Amniotic epithelial cell (primary cell): ENCODE measurements around the gene PPP3CA.
A peak's percentile ranks its signal among the peaks of the same experiment; 100 is the strongest.
"Not testable (repeated sequence)": the region's sequence is repeated elsewhere in the genome, so short reads cannot be mapped to it uniquely, and the experiment has no call there.

Experiments
- DNase-seq: peaks from one replicate; pipeline ENCODE4 v3.0.0-alpha.2; 2010; ENCODE audit warnings: low read depth

Gene PPP3CA

DNA sequence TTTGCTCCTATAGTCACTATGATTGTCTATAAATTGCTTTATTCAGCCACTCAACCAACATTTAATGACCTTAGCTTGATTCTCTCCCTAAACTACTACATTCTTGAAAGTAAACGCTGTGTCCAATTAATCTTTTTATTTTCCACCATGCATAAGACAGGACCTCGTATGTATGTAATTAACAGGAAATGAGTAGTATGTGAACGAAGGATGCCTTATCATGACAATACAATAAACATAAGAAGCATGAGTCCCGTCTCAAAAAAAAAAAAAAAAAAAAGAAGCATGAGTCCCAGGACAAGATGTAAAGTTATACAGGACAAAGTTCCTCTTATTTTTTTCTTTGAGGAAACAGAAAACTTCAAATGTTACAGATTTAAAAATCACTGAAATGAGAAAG lies 92.5 kb downstream of the PPP3CA start:
- no peak for DNase-seq

DNA sequence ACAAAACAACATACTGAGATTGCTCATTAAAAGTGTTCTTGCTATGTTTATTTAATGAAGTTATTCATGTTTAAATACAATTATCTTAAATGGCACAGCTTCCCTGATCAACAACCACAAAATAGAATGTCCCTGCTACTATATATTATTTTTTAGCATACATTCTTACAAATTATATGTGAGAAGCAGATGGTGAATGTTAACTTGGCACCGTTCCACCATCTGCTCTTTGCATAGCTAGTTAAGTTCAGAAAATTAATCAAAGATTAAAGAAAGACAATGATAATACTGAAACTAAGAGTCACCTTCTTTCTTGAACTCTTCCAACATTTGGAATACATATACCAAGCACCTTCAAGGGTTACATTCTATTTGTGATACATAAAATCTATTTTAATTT lies 94.2 kb downstream of the PPP3CA start:
- no peak for DNase-seq

GRCh38 chr4:101252721-101253120 lies 94.6 kb downstream of the PPP3CA start:
- no peak for DNase-seq

GRCh38 chr4:101251261-101251660 lies 96.1 kb downstream of the PPP3CA start:
- DNase-seq = no peak

DNA sequence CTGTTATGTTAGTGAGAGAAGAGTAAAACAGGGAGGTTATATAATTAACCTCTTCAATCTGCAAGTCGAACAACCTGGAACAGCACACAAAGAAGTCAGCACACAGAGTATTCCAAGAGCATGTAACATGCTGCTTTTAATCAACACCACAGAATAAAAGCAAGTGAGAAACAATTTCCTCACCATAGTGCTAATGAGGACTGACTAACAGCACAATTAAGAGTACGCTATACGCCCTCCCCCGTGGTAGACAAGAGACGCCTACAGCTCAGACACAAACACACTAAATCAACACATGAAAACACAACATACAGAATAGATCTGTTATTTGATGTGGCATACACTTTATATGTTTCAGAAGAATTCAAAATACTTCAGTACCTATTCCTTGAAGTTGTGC lies 103.0 kb downstream of the PPP3CA start:
- DNase-seq = no peak

DNA sequence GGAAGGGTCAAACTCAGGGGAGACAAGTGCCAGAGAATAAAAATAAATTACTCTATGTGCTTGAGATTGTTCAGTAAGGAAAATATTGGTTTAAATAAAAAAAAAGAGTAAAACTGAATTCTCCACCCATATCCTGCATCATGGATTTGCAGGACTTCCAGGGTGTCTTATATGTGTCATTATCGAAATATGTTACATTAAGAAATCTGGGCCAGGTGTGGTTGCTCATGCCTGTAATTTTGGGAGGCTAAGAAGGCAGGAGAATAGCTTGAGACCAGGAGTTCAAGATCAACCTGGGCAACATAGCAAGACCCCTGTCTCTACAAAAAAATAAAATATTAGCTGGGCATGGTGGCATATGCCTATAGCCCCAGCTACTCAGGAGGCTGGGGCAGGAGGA lies 104.9 kb downstream of the PPP3CA start:
- DNase-seq = no peak

GRCh38 chr4:101240099-101240498 lies 107.2 kb downstream of the PPP3CA start:
- DNase-seq = no peak

- DNase-seq = no peak
These were observed 107.7 kb downstream of the PPP3CA start for GRCh38 chr4:101239665-101240064.

- peak; percentile 62 for DNase-seq
These were observed 108.6 kb downstream of the PPP3CA start for GRCh38 chr4:101238706-101239105.

- no peak for DNase-seq
These were observed 109.6 kb downstream of the PPP3CA start for GRCh38 chr4:101237773-101238172.

DNA sequence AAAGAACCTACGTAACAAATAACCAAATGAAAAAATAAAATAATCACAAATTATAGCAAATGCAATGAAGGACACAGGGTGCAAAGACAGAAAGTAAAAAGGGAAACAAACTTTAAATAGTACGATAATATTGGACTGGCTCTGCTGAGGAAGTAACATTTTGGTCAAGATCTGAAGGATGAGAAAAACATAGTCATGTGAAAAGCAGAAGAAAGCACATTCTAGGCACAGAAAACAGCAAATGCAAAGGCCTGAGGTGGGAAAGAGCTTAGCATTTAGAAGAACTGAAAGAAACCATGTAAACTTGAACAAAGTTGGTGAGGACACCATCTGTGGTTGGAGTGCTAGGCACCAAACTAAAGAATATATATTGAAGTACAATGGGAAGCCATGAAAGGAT lies 111.2 kb downstream of the PPP3CA start:
- DNase-seq = no peak

DNA sequence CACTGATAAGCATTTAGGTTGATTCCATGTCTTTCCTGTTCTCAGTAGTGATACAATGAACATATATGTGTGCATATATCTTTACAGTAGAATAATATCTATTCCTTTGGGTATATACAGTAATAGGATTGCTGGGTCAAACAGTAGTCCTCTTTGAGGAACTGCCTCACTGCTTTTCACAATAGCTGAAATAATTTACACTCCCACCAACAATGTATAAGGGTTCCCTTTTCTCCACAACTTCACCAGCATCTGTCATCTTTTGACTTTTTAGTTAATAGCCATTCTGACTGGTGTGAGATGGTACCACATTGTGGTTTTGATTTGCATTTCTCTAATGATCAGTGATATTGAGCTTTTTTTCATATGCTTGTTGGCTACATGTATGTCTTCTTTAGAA lies 113.2 kb downstream of the PPP3CA start:
- not testable (repeated sequence) for DNase-seq

DNA sequence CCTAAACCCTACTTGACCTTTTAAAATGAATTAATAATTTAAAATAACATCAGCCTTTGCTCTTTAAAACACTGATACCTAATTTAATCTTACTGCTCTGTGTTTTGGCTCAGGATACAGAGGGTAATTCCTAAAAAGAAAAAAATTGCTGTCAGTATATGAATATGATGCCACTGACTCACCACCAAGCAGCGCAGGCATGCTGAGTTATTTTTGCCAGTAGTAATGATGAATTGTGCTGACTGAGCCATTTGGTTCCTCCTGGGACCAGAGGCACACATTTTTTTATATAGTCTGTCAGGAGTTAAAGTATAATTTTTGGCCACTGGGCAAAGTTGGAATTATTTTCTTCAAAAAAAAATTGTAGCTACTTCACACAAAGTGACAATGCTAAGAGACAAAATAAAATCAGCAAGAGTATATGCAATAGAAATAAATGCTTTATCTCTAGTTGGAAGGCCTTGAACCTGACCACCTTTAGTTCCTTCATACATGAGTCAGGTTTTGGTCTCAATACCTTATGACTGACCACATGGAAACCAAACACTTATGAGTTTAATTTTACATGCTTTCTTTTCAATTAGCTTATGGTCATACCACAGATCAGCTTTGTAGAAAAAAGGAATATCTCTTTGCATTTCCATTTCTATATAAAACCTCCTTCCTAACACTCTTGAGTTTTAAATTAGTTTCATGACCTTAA lies 115.1 kb downstream of the PPP3CA start:
- DNase-seq = peak; percentile 78

- no peak for DNase-seq
These were observed 116.4 kb downstream of the PPP3CA start for GRCh38 chr4:101230801-101231426.

- peak; percentile 61 for DNase-seq
These were observed 118.2 kb downstream of the PPP3CA start for GRCh38 chr4:101229116-101229515.

GRCh38 chr4:101227715-101228114 lies 119.6 kb downstream of the PPP3CA start:
- DNase-seq = no peak

GRCh38 chr4:101224358-101225218 lies 122.7 kb downstream of the PPP3CA start:
- no peak for DNase-seq

GRCh38 chr4:101222156-101222845 lies 125.0 kb downstream of the PPP3CA start:
- no peak for DNase-seq

GRCh38 chr4:101221294-101221693 lies 126.0 kb downstream of the PPP3CA start:
- peak; percentile 44 for DNase-seq

- no peak for DNase-seq
These were observed 128.4 kb downstream of the PPP3CA start for GRCh38 chr4:101218894-101219293.

DNA sequence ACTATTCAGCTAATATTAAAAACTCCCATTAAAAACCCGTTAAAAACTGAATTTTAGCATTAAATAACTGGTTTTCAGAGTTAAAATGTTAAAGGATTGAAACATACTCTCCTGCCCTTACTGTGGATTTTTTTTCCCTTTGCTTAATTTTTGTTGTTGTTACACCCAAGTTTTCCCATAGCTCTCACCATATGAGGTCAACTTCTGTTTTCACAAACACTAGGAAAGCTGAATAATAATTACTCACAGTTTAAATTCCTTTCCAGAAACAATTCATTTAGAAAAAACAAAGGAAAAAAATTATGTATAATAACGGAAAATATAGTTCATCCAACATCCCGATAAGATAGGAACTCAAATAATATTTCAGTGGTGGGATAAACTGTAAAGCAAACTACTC lies 129.0 kb downstream of the PPP3CA start:
- DNase-seq = no peak

DNA sequence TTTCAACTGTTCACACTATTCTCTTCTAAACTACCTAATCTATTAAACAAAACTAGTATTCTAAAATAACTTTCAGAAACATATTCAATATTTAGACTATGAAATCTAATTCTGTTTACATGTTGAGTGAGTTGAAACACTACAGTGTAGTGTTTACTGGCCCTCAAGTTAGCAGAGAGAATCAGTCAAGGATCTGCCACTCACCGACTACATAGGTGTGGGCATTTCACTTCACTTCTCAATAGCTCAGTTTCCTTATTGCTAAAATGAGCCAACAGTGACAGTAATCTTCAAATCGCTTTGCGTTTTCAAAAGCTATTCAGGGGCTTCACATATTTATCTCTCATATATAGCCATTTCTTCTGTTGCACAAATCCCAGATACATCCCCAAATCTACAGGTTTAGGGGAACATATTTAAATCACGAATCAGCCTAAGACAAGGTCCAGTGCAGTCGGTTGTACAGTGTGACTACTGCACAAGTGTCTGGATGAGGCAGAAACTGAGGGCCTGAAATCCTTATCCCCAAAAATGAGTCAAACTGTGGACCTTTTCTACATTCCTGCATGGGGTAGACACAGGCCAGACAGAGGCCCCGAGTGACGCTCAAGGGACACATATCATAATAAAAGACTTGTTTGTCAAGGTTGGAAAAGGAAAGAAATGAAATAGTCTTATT lies 129.8 kb downstream of the PPP3CA start:
- no peak for DNase-seq
